Liver (tissue), 4 donors: ENCODE data around the gene TENT4A. TPM values are rescaled to one million over a fixed set of nuclear protein-coding genes. Genes with fewer than 3 reads are reported as not detected.

Experiments
- polyA plus RNA-seq, 2 donors: library from polyadenylated mRNA; stranded (reverse) in 1 of 2; unstranded in 1 of 2; fragments of 200-250 nt in 1 of 2; fragments of >200 nt in 1 of 2; fragmentation: Nextera tagmentation in 1 of 2; extraction: Ambion mirVana in 1 of 2; gene quantifications; one replicate each; pipeline versions ENCODE4 v1.2.1 to v1.2.3, GENCODE V29; 2013 to 2015
- total RNA-seq, 2 donors: library from RNA; depleted of rRNA; stranded (reverse); fragments of >200 nt; gene quantifications; one replicate each; pipeline ENCODE4 v1.2.3, GENCODE V29; 2014
- donor health status: healthy.
- donor health status: healthy.
- donor health status: healthy.

The TENT4A gene
- total and polyA plus RNA-seq, 4 donors = 3.9 to 15.1 (median 8.1) TPM

Other genes starting within 250 kb of the TENT4A start
- gene NSUN2, start 80.4 kb upstream of the TENT4A start, total RNA-seq = 10 to 100 TPM; 26.9 to 52.2 TPM
- gene NSUN2, start 80.4 kb upstream of the TENT4A start, polyA plus RNA-seq = 10 to 100 TPM; 27.2 to 29.1 TPM
- gene SRD5A1, start 80.0 kb upstream of the TENT4A start, total RNA-seq = 10 to 100 TPM in 1 of 2 donors, 1 to 10 TPM in 1; 6.3 to 87.0 TPM
- 10 to 100 TPM; 43.1 to 52.2 TPM for gene SRD5A1, start 80.0 kb upstream of the TENT4A start, polyA plus RNA-seq